HG02763 (cell line): ENCODE results near the gene WDFY3.

Experiments used
- ATAC-seq: cut with Tn5 transposase; IDR thresholded peaks from one replicate; pipeline ENCODE4 v1.9.1; 2021; ENCODE audit warnings: mild to moderate bottlenecking, moderate library complexity; ENCODE audit not compliant: unreplicated experiment

Gene WDFY3

GRCh38 chr4:84800256-84800655, 166.2 kb downstream of the WDFY3 start:
- ATAC-seq, result no peak

GRCh38 chr4:84799318-84799717, 167.2 kb downstream of the WDFY3 start:
- ATAC-seq, result no peak

- no peak for ATAC-seq
These were observed 170.1 kb downstream of the WDFY3 start for GRCh38 chr4:84796394-84796793.

GRCh38 chr4:84792366-84793301, 173.9 kb downstream of the WDFY3 start:
- no peak for ATAC-seq

- ATAC-seq, result no peak
These were observed 175.5 kb downstream of the WDFY3 start for GRCh38 chr4:84790769-84791565.

- ATAC-seq, result no peak
These were observed 180.0 kb downstream of the WDFY3 start for GRCh38 chr4:84786478-84786877.

- ATAC-seq, result no peak
These were observed 184.0 kb downstream of the WDFY3 start for GRCh38 chr4:84782517-84782916.

- no peak for ATAC-seq
These were observed 185.8 kb downstream of the WDFY3 start for GRCh38 chr4:84780719-84781118.

GRCh38 chr4:84778041-84778440, 188.4 kb downstream of the WDFY3 start:
- ATAC-seq, result no peak

GRCh38 chr4:84767168-84767567, 199.3 kb downstream of the WDFY3 start:
- ATAC-seq, result no peak

- ATAC-seq, result no peak
These were observed 213.0 kb downstream of the WDFY3 start for GRCh38 chr4:84753321-84753972.

- ATAC-seq, result no peak
These were observed 214.8 kb downstream of the WDFY3 start for GRCh38 chr4:84751707-84752106.

- ATAC-seq, result no peak
These were observed 215.6 kb downstream of the WDFY3 start for GRCh38 chr4:84750960-84751283.

- ATAC-seq, result no peak
These were observed 216.1 kb downstream of the WDFY3 start for GRCh38 chr4:84750260-84750959.

- no peak for ATAC-seq
These were observed 226.4 kb downstream of the WDFY3 start for GRCh38 chr4:84740057-84740456.

GRCh38 chr4:84738622-84739021, 227.9 kb downstream of the WDFY3 start:
- no peak for ATAC-seq

- no peak for ATAC-seq
These were observed 228.8 kb downstream of the WDFY3 start for GRCh38 chr4:84737656-84738055.

- no peak for ATAC-seq
These were observed 232.5 kb downstream of the WDFY3 start for GRCh38 chr4:84734037-84734436.

- ATAC-seq, result no peak
These were observed 233.0 kb downstream of the WDFY3 start for GRCh38 chr4:84733343-84734033.

- ATAC-seq, result no peak
These were observed 236.1 kb downstream of the WDFY3 start for GRCh38 chr4:84730375-84730774.
